Measurements from ENCODE around the gene SNX19.

DNA sequence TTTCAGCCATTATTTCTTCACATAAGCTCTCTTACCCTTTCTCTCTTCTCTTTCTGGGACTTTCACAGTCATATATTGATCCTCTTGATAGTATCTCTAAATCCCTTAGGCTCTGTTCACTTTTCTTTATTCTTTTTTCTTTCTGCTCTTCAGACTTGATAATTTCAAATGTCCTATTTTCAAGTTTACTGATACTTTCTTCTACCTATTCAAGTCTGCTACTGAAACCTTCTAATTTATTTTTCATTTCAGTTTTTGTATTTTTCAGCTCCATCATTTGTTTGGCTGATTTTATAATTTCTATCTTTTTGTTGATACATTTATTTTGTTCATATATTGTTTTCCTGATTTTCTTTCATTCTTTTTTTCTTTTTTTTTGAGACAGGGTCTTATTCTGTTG lies 79.1 kb downstream of the SNX19 start:
- TF ChIP-seq, protein P1, sequence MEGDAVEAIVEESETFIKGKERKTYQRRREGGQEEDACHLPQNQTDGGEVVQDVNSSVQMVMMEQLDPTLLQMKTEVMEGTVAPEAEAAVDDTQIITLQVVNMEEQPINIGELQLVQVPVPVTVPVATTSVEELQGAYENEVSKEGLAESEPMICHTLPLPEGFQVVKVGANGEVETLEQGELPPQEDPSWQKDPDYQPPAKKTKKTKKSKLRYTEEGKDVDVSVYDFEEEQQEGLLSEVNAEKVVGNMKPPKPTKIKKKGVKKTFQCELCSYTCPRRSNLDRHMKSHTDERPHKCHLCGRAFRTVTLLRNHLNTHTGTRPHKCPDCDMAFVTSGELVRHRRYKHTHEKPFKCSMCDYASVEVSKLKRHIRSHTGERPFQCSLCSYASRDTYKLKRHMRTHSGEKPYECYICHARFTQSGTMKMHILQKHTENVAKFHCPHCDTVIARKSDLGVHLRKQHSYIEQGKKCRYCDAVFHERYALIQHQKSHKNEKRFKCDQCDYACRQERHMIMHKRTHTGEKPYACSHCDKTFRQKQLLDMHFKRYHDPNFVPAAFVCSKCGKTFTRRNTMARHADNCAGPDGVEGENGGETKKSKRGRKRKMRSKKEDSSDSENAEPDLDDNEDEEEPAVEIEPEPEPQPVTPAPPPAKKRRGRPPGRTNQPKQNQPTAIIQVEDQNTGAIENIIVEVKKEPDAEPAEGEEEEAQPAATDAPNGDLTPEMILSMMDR (IDR thresholded peaks at IDR 0.05), result no peak
- TF ChIP-seq POLR2AphosphoS5 (IDR thresholded peaks at IDR 0.05; ENCODE audit: low read depth, low read length), result no peak
- TF ChIP-seq, protein P2, sequence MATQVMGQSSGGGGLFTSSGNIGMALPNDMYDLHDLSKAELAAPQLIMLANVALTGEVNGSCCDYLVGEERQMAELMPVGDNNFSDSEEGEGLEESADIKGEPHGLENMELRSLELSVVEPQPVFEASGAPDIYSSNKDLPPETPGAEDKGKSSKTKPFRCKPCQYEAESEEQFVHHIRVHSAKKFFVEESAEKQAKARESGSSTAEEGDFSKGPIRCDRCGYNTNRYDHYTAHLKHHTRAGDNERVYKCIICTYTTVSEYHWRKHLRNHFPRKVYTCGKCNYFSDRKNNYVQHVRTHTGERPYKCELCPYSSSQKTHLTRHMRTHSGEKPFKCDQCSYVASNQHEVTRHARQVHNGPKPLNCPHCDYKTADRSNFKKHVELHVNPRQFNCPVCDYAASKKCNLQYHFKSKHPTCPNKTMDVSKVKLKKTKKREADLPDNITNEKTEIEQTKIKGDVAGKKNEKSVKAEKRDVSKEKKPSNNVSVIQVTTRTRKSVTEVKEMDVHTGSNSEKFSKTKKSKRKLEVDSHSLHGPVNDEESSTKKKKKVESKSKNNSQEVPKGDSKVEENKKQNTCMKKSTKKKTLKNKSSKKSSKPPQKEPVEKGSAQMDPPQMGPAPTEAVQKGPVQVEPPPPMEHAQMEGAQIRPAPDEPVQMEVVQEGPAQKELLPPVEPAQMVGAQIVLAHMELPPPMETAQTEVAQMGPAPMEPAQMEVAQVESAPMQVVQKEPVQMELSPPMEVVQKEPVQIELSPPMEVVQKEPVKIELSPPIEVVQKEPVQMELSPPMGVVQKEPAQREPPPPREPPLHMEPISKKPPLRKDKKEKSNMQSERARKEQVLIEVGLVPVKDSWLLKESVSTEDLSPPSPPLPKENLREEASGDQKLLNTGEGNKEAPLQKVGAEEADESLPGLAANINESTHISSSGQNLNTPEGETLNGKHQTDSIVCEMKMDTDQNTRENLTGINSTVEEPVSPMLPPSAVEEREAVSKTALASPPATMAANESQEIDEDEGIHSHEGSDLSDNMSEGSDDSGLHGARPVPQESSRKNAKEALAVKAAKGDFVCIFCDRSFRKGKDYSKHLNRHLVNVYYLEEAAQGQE (IDR thresholded peaks at IDR 0.05; ENCODE audit: insufficient read depth in 1 of 2, low read depth in 2 of 2, low read length in 1 of 2), result no peak

Measured in Panc1 (cell line).